Measurements from ENCODE around the gene SLC7A10.

DNA sequence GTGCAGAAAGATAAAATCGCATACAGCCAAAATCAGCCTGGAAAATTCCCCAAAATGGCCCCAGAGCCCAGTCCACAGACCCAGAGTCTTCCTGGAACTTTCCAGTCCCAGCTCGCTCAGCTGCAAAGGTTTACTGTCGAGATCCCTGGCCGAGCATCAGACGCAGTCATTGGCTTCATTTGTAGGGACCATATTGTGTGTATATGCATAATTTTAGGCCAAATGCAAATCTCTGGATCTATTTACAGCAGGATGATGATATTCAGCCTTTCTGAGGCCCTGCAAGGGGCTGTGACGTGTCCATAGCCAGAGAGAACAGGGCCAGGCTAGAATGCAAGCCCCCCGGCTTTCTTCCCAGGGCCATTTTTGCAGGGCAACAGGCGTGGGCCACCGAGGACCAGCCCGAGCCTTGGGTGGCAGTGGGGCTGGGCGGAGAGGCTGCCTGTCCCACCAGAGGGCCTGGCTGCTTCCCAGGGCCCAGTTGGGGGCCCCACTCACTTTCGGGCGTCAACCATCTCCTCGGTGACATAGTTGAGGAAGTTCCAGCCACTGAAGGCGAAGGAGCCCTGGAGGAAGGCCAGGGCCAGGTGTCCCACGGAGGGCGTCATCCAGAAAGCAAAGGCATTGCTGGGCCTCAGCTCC, 13.7 kb downstream of the SLC7A10 start:
- TF ChIP-seq CTCF (IDR thresholded peaks at IDR 0.05; ENCODE audit: low read depth, low read length) (no peak), EZH2phosphoT487 (IDR thresholded peaks at IDR 0.05; ENCODE audit: low read depth) (no peak)

All from OCI-LY3 (cell line).